HCT116 (cell line): ENCODE measurements around the gene UBE2D2. TPM values are rescaled to one million over a fixed set of nuclear protein-coding genes. Genes with fewer than 3 reads are reported as not detected.

Experiments used
- ATAC-seq: fragments of 200-7000 bp; cut with Tn5 transposase; 2 replicates; pipeline ENCODE4 v1.9.1; 2020; ENCODE audit warnings: mild to moderate bottlenecking, moderate library complexity
- BruUV-seq: library from RNA; stranded (reverse); fragments of 400-500 nt; replicated peaks from 2 replicates; lab custom pipeline; 2021; lab: Mats Ljungman, UMichigan
- CTCF ChIA-PET: fragments of 300-600 bp; sonication (Branson Sonifier 250); formaldehyde crosslinking; loops from one replicate; lab custom pipeline; 2021; ENCODE audit warnings: antibody characterized with exemption; lab: Charles Lee
- POLR2A ChIA-PET: fragments of 300-600, 350-600 bp; sonication (Branson Sonifier 250); formaldehyde crosslinking; loops from one replicate; lab custom pipeline; 2021; ENCODE audit warnings: antibody characterized with exemption; lab: Charles Lee
- RAD21 ChIA-PET, 2 experiments: fragments of 300-600 bp; sonication (Branson Sonifier 250); formaldehyde crosslinking; loops; one replicate each; lab custom pipeline; 2023; ENCODE audit warnings: low total read pairs in 2 of 2; ENCODE audit not compliant: uncharacterized antibody in 2 of 2, unreplicated experiment in 2 of 2, low non-redundant PET in 1 of 2; lab: Charles Lee
- DNase-seq: peaks from one replicate; pipeline ENCODE4 v3.0.0-alpha.2; 2010; ENCODE audit warnings: low read depth, low spot score
- H2AFZ ChIP-seq: fragments of 200-600 bp; shearing (Covaris generic), sonication (generic); 2 replicates; pipeline ENCODE4 v1.6.1; 2017; ENCODE audit warnings: low read depth, mixed run types, mixed read lengths, antibody characterized with exemption, low read length; ENCODE audit not compliant: poor library complexity, severe bottlenecking
- H3K27ac ChIP-seq: 2 replicates; pipeline ENCODE4 v1.5.1; 2012; ENCODE audit warnings: low read depth, low read length
- H3K27me3 ChIP-seq: fragments of 200-600 bp; sonication (generic); 2 replicates; pipeline ENCODE4 v1.6.1; 2016; ENCODE audit warnings: mixed run types, low read length, mixed read lengths; ENCODE audit not compliant: insufficient read depth
- H3K36me3 ChIP-seq, 2 experiments: fragments of 200-500 bp in 1 of 2; fragments of 200-600 bp in 1 of 2; sonication (Bioruptor generic) in 1 of 2; sonication (generic) in 1 of 2; 2 replicates each; pipeline versions ENCODE4 v1.5.1 to v1.6.1; 2014 to 2016; ENCODE audit warnings: low read length in 2 of 2, inconsistent platforms in 1 of 2, mixed read lengths in 1 of 2, mixed run types in 1 of 2; ENCODE audit not compliant: insufficient read depth in 2 of 2, control insufficient read depth in 1 of 2
- H3K4me1 ChIP-seq, 2 experiments: fragments of 200-600 bp in 1 of 2; sonication (generic) in 1 of 2; 2 replicates each; pipeline versions ENCODE4 v1.5.1 to v1.6.1; 2012 to 2017; ENCODE audit warnings: low read length in 2 of 2, inconsistent platforms in 1 of 2, mild to moderate bottlenecking in 1 of 2, mixed read lengths in 1 of 2, mixed run types in 1 of 2, moderate library complexity in 1 of 2; ENCODE audit not compliant: insufficient read depth in 2 of 2, control insufficient read depth in 1 of 2
- H3K4me2 ChIP-seq: fragments of 200-600 bp; sonication (generic); 2 replicates; pipeline ENCODE4 v1.6.1; 2017; ENCODE audit warnings: mixed run types, low read length, mixed read lengths
- H3K4me3 ChIP-seq, 2 experiments: fragments of 200-600 bp in 1 of 2; sonication (generic) in 1 of 2; replicated peaks in 1 of 2; 2 replicates each; pipeline ENCODE4 v1.5.1; 2011 to 2016; ENCODE audit warnings: low read length in 2 of 2, control low read depth in 1 of 2, low read depth in 1 of 2, mild to moderate bottlenecking in 1 of 2, mixed read lengths in 1 of 2, mixed run types in 1 of 2
- H3K79me2 ChIP-seq: fragments of 200-600 bp; sonication (generic); 2 replicates; pipeline ENCODE4 v1.6.1; 2017; ENCODE audit warnings: mild to moderate bottlenecking, mixed run types, low read length, moderate library complexity, mixed read lengths; ENCODE audit not compliant: insufficient read depth
- H3K9ac ChIP-seq: fragments of 200-600 bp; sonication (generic); 2 replicates; pipeline ENCODE4 v1.6.1; 2016; ENCODE audit warnings: low read length, mixed read lengths
- H3K9me2 ChIP-seq: fragments of 200-600 bp; sonication (generic), shearing (Covaris generic); 2 replicates; pipeline ENCODE4 v1.6.1; 2017; ENCODE audit warnings: mixed run types, mild to moderate bottlenecking, moderate library complexity; ENCODE audit not compliant: insufficient read depth
- H3K9me3 ChIP-seq, 2 experiments: fragments of 200-500 bp in 1 of 2; fragments of 200-600 bp in 1 of 2; sonication (Bioruptor generic) in 1 of 2; sonication (generic) in 1 of 2; 2 replicates each; pipeline ENCODE4 v1.6.1; 2014 to 2017; ENCODE audit warnings: low read length in 2 of 2, mixed read lengths in 2 of 2, inconsistent platforms in 1 of 2, low read depth in 1 of 2, mild to moderate bottlenecking in 1 of 2, mixed run types in 1 of 2, moderate library complexity in 1 of 2; ENCODE audit not compliant: control insufficient read depth in 1 of 2, insufficient read depth in 1 of 2
- H4K20me1 ChIP-seq: fragments of 200-600 bp; sonication (generic), shearing (Covaris generic); 2 replicates; pipeline ENCODE4 v1.6.1; 2017; ENCODE audit warnings: mixed run types, mild to moderate bottlenecking, moderate library complexity; ENCODE audit not compliant: insufficient read depth
- EZH2 ChIP-seq: fragments of 200-600 bp; sonication (generic); IDR thresholded peaks from 2 replicates; pipeline ENCODE4 v1.6.1; 2017; ENCODE audit warnings: antibody characterized with exemption, mixed run types
- SP1 ChIP-seq: IDR thresholded peaks from 2 replicates; pipeline ENCODE4 v1.6.1; 2012; ENCODE audit warnings: low read depth
- TCF7L2 ChIP-seq: IDR thresholded peaks from 2 replicates; pipeline ENCODE4 v1.7.0; 2011; ENCODE audit warnings: borderline replicate concordance, inconsistent platforms; ENCODE audit not compliant: insufficient read depth, insufficient read length; ENCODE audit errors: extremely low read depth
- intact Hi-C: fragments of 100-400 bp; cut with micrococcal nuclease; formaldehyde crosslinking; loops from 2 replicates; pipeline ENCODE4 v1.10.0; 2022
- total RNA-seq: library from RNA; stranded (reverse); gene quantifications from one replicate; pipeline ENCODE4 v1.2.1, GENCODE V29; 2021; ENCODE audit not compliant: unreplicated experiment
- TF ChIP-seq, protein P1 (sequence below): IDR thresholded peaks from 2 replicates; pipeline ENCODE4 v1.6.1; 2011; ENCODE audit warnings: mild to moderate bottlenecking, low read length, moderate library complexity; ENCODE audit not compliant: insufficient replicate concordance; ENCODE audit errors: extremely low read depth
- TF ChIP-seq, protein P2 (sequence below): IDR thresholded peaks from 2 replicates; pipeline ENCODE4 v1.6.1; 2012

Gene UBE2D2
- total RNA-seq, 1 experiment from 2014 or later, result 140 TPM

DNA sequence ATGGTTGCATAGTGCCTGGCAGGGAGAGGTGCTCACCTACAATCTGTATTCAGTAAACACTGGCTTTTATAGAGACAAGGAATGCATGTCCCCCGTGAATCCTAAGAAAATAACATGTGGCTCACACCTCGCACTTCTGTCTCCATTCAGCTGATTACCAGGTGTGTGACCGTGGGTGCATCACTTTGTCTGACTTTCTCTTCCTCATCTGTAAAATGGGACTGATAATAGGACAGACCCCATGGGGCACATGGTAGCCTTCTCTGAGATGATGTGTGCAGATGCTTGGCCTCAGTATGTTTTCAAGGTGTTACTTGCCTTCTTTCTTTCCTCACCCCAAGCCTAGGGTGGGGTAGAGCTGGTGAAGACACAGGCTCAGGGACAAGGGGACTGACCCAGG is 93.3 kb downstream of the UBE2D2 start (continued):
- TF ChIP-seq, protein P1, sequence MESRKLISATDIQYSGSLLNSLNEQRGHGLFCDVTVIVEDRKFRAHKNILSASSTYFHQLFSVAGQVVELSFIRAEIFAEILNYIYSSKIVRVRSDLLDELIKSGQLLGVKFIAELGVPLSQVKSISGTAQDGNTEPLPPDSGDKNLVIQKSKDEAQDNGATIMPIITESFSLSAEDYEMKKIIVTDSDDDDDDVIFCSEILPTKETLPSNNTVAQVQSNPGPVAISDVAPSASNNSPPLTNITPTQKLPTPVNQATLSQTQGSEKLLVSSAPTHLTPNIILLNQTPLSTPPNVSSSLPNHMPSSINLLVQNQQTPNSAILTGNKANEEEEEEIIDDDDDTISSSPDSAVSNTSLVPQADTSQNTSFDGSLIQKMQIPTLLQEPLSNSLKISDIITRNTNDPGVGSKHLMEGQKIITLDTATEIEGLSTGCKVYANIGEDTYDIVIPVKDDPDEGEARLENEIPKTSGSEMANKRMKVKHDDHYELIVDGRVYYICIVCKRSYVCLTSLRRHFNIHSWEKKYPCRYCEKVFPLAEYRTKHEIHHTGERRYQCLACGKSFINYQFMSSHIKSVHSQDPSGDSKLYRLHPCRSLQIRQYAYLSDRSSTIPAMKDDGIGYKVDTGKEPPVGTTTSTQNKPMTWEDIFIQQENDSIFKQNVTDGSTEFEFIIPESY, result no peak
- TF ChIP-seq TCF7L2 (no peak), SP1 (no peak)
- TF ChIP-seq, protein P2, sequence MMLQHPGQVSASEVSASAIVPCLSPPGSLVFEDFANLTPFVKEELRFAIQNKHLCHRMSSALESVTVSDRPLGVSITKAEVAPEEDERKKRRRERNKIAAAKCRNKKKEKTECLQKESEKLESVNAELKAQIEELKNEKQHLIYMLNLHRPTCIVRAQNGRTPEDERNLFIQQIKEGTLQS, result no peak
- TF ChIP-seq, all 23 proteins: peak for 0

DNA sequence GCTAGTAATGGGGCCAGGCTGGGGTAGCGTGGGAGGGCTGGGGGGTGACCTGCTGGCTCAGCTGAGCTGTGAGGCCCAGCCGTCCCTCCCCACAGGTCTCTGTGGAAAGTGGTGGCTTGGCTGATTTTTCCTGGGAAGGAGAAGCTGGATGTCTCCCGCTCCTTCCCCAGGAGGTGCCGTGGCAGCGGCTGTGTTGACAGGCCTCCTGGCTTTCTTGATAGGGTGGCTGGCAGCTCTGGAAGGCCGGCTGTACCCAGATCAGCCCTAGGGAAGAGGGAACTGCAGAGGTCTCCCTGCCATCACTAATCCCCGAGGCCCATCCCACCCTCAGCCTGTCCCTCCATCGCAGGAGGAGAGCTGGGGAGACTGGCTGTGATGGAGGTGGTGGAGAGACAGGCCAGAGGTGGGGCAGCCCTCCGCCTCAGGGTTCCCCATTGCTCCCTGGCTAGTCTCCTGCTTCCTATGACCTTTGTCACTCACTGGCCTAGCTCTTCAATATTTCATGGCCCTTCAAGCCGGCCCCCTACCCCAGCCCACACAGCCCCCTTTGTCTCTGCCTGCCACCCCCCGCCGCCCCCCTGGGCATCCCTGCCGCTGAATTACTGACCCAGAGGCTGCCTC is 93.8 kb downstream of the UBE2D2 start:
- no peak for ATAC-seq
- Histone ChIP-seq H3K4me1 (peaks cover 88 to 99% of the 10 kb centered on the region in 2 experiments), H3K9me3 (no peaks in the 10 kb centered on the region), H3K27me3 (no peaks in the 10 kb centered on the region), H3K9me2 (no peaks in the 10 kb centered on the region), H3K4me3 (no peak overlapping the region), H4K20me1 (peaks cover 6% of the 10 kb centered on the region; the same call in 1 of the 2 replicates), H3K79me2 (peaks cover 94% of the 10 kb centered on the region), H3K27ac (no peak overlapping the region), H3K4me2 (no peak overlapping the region), H3K9ac (0 out of 2 replicates have a peak overlapping the region, but pooled peaks have one; percentile 57), H2AFZ (no peak overlapping the region), H3K36me3 (no peaks in the 10 kb centered on the region)
- RAD21 ChIA-PET, result no interaction called here
- no peak for DNase-seq
- CTCF ChIA-PET, result interaction anchor here (0.8 kb wide), 1 partner anchor 111 kb away, joined by 3 read pairs; no protein-coding TSS in a partner anchor
- no peak for TF ChIP-seq EZH2
- POLR2A ChIA-PET, result no interaction called here
- no TSS peak for BruUV-seq
- intact Hi-C loops, result no loop called here
